CD4-positive, alpha-beta T cell treated with Interleukin-15 for 1 hour (primary cell): ENCODE measurements around the gene AGPAT3.

Source experiments
- DNase-seq: peaks from one replicate; pipeline ENCODE4 v3.0.0-alpha.2; 2020

Gene AGPAT3

DNA sequence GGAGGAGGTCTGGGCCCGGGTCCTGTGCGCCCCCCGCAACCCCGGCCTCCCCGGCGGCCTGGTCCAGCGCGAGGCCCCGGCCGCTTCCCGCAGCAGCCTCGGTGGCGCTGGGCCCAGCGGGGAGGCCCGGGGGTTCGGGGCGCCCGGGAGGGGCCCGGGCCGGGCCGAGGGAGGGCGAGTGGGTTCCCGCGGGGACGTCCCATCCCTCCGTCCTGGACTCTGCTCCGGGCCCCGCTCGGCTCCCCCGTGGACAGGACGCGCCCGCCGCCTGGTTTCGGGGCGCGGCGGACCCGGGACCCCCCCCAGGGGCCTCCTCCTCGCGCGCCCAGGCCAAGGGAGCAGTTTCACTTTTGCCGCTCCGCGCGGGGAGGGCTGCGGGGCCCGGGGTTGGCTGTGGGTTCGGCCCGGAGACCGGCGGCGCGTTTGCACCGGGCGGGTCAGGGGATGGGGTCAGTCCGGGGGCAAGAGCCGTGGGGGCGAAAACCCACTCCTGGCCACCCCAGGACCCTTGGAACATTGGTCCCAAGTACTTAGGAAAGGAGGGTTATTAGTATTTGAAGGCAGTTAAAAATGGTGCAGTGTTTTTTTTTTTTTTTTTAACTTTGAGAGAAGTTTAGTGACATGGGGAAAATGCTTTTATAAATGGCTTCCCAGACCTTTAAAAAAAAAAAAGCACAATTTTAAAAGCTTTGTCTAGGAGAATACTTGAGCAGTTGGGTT lies 677 bp downstream of the AGPAT3 start:
- DNase-seq = peak; percentile 44

DNA sequence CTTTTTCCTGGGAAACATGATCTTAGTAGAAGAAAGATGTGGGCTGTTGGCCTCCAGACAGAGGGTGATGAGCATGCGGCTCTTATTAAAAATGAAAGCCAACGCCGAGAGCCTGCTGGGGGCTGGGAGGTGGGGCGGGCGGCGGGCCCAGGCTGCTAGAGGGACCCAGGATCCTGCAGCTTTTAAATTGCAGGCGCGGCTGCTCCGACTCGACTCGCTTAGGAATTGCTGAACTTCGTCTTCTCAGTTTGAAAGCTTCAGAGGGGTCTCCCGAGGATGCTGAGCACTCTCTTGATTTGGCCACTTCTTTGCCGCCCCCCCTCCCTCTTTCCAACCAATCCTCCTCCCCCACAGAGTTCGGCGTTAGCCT lies 1.2 kb downstream of the AGPAT3 start:
- DNase-seq = no peak

DNA sequence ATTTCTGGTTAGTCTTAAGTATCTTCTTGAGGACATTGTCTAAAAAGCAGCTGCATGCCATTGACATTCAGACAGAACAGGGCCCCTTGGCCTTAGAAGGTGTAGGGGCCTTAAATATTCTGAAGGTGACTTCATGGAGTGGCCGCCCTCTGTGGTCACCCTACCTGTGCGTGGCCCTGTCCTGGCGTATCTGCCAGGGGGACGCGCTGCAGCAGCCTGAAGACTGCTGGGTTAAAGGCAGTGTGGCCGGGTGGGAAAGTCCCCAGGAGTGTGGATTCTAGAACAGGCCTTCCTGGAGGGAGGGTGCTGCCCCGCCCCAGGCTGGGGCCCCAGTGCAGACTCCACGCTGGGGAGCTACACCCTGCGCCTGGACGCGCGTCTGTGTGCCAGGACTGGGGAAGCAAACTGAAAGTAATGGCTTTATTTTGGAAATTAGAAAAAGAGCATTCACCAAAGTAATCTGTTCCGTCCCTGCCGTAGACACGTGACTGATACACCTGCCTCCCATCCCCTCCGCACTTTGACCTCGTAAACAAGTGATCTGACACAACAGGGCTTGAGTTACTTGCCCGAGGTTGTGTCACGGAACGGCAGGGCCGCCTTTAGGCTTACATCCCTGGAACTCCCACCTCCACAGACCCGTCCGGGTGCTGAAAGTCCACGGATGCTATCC lies 1.8 kb downstream of the AGPAT3 start:
- peak; percentile 26 for DNase-seq

DNA sequence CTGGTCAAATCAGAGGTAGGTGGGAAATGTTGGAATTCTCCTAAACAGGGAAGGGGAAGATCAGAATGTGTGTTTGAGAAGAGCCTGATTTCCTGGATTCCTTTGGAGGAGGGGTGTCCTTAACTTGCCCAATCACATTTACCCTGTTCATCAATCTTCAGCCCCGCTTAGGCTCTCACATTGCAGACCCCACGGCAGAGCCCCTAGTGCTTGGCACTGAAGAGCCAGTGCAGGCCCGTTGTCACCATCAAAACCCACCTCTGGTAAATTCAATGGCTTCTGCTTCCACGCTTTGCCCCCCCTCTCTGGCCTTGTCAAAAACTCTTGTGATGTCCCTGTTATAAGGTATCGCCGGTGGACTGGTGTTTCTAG lies 2.3 kb downstream of the AGPAT3 start:
- no peak for DNase-seq

DNA sequence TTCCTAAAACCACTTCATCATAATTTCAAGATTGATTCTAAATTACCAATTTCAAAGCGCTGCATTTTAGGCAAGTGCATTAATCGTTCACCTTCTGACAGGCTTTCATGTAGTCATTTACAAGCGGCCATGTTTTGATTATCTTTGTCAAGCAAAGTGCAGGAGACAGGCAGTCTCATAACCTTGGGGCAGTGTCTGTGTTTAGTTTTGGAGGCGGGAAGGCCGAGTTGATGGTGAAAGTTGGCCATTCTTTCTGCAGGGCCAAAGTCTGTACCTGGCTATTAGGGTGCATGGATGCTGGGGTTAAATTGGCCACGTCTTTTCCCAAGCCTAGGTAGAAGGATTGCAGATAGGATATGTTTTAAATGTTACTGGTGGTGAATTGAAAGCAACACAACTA lies 2.9 kb downstream of the AGPAT3 start:
- DNase-seq = no peak

DNA sequence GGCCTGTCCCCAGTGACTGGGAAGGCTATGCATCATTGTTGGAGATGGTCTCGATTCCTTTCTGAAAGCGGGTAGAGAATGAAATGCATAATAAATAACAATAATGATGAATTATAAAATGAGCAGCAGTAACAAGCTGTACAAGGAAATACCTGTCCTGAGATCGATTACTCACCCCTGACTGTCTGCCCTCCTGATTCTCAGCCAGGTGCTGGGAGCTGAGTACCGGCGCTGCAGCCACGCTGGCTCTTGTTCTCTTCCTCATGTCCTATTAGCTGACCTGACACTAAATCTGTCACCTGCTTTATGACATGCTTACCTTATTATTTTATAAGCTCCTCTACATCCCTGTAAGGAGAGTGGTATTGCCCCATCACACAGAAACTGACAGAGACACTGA lies 3.4 kb downstream of the AGPAT3 start:
- DNase-seq = no peak

DNA sequence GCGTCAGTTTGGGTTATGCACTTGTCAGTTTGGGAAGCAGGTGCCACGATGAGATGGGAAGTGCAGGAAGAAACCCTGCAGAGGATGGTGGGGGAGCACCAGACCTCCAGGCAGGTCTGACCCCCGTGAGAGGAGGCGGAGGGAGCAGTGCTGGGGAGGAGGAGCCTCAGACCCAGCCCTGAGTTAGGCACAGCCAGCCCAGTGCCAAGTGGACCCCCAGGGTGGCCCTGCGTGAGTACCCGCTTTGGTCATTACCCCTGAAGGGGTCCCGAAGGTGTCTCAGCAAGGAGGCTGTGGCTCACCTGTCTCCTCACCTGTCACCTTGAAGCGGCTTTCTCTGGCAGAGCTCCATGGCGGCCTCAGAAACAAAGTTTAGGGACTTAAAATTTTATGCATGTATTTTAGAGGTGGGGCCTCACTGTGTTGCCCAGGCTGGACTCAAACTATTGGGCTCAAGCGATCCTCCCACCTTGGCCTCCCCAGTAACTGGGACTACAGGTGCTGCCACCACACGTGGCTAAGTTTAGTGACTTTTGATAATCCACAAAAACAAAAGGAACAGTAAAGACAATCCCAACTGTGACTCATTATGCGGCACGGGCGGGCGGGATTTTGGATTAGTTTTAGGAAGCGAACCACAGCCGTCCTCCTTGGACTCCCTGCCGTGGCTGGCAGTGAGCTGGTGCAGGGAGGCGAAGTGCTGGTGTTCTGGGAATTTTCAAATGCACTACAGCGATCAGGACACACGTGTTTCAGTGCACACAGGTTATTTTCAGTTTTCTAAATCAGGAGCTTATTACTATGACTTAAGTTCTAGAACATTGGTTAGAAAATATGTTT lies 4.7 kb downstream of the AGPAT3 start:
- no peak for DNase-seq

GRCh38 chr21:43871487-43871886 lies 6.5 kb downstream of the AGPAT3 start:
- DNase-seq = no peak

DNA sequence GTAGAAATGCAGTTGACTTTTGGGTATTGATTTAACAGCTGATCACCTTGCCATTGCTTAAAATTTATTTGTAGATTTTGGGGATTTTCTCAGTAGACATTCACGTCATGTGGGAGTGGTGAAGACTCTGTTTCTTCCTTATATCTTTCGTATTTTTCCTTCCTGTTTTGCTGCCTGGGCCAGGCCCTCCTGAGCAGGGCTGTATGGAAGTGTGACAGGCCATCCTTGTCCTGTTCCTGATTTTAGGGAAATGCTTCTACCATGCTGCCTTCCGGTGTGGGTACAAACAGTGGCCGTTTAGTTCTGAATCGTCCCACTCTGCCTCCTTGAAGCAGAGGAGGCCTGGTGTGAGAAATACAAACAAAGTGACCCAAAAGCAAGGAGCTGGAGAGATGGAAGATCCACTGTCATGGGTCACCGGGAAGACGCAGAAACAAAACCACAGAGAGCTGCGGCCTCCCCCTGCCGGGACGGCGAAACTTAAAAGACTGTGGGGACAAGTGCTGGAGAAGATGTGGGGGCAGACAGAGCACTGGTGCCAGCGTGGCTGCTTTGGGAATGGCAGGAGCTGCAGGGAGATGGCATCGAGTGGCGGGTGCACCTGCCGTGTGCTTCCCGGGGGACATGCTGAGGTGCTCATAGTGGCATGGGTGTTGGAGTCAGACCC lies 7.6 kb downstream of the AGPAT3 start:
- DNase-seq = no peak

DNA sequence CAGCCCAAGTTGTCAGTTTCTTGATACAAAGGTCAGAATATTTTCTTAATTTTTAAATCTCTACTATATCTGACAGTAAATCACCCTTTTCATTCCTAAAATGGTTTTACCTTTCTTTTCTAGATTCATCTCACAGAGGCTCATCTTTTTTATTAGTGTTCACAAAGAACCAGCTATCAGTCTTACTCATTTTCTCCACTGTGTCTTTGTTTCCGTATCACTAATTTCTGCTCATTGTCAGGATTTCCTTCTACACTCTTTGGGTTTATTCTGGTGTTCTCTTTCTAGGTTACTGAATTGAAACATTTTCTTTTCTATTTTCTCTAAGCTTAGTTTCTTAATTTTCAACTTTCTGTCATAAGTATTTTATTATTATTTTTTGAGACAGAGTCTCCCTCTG lies 8.7 kb downstream of the AGPAT3 start:
- no peak for DNase-seq

- no peak for DNase-seq
Measured at GRCh38 chr21:43874085-43874805, 9.2 kb downstream of the AGPAT3 start.

- no peak for DNase-seq
Measured at GRCh38 chr21:43876605-43877004, 11.6 kb downstream of the AGPAT3 start.

DNA sequence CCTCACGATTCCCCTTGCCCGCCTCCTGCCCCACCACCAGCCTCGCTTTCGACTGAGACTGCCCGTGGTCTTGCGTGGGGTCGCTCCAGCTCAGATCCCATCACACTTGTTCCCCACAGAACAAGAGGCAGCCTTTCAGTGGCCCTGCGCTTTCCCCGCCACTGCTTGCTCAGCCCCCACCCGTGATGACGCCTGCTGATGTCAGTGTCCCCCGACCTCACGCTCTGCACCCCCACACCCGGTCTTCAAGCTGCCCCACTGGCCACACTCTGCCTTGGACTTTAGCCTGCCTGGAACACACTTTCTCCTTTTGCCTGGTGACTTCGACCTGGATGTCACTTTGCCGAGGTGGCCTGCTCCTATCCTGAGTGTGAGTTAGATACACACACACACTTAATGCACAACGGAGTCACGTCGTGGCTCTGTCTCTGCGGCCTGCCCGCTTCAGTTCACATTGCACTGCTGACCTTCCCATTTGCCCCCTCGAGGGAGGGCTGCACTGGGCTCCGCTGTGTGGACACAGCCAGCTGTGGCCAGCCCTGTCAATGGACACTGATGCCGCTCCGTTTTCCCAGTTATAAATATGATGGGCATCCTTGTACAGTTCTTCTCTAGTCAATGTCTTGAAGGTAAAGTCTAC lies 13.0 kb downstream of the AGPAT3 start:
- no peak for DNase-seq

GRCh38 chr21:43879348-43880110 lies 14.5 kb downstream of the AGPAT3 start:
- no peak for DNase-seq

DNA sequence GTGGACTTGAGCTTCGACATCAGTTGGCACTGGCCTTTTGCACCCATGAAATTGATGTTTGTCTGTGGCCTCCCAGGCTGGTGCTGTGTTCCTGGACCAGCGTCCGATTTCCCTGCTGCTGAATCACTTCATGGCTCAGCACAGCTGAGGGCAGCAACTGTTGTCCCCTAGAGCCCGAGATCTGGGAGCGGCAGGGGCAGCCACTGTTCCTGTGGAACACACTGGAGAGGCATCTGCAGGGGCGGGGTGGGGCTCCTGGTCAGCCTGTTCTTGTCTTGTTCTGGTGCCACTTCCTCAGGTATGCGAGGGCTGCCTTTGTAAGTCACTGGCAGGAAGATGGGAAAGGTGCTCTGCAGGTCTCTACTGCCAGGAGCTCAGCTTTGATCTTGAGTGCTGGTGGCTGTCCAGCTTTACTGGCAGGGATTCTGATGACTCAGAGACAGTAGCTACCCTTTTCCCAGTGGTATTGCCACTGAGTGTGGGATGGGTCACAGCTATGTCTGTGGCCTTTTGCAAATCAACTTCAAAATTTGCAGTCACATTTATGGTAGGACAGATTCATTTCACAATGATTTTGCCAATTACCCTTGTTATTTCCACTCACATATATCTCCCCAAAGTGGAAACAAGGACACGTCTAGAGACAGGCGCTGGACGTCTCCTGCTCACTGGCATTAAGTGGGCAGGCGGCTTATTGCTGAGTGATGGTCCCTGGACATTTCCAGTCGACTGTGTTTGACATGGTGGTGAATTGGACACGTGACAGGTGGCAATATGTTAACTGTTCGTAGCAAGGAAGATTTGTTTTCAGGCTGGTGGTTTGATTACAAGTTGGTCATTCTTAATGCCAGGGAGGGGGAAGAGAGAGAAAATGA lies 15.3 kb downstream of the AGPAT3 start:
- no peak for DNase-seq

- DNase-seq = no peak
Measured at GRCh38 chr21:43881283-43881682, 16.3 kb downstream of the AGPAT3 start.

GRCh38 chr21:43881935-43882334 lies 16.9 kb downstream of the AGPAT3 start:
- no peak for DNase-seq

DNA sequence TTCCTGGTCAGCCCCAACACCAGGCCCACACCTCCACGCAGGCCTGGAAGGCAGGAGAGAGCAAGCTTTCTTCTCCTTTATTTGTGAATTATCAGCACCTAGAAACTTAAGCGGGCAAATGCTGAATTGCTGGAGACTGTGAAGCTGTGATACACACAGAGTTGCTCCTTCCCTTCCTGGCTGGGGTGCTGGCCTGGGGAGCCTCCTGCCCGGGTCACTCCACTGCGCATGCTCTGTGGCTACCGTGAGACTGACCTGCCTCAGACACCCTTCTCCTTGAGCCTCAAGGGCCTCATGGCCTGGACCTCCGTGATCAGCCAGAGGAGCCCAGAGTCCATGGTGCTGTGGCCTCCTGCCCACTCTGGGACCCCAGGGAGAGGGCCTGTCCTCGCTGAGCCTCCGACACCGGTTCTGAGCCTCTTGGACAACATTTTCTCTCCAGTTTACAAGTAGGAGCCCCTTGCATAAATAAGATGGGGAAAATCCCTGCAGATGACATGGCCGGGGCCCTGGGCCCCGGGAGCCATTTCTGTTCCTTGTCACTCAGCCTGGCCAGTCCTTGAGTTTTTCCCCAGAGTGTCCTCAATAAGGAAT lies 18.0 kb downstream of the AGPAT3 start:
- DNase-seq = no peak

GRCh38 chr21:43884012-43884860 lies 19.2 kb downstream of the AGPAT3 start:
- no peak for DNase-seq
